SK-N-SH (cell line): ENCODE measurements around the gene GTF2F2. TPM values are rescaled to one million over a fixed set of nuclear protein-coding genes. Genes with fewer than 3 reads are reported as not detected.
"Not testable (repeated sequence)": the region's sequence is repeated elsewhere in the genome, so short reads cannot be mapped to it uniquely, and the experiment has no call there.

ENCODE experiments used
- CTCF ChIA-PET: fragments of 300-600, 350-600 bp; formaldehyde crosslinking; extraction: SDS; loops from one replicate; lab custom pipeline; 2021; lab: Yijun Ruan, JAX
- POLR2A ChIA-PET: fragments of 350-600 bp; sonication (Branson Sonifier 250); formaldehyde crosslinking; extraction: SDS; loops from one replicate; lab custom pipeline; 2020; ENCODE audit warnings: antibody characterized with exemption, inconsistent platforms; lab: Yijun Ruan, JAX
- DNase-seq: peaks from one replicate; pipeline ENCODE4 v3.0.0; 2012
- H2AFZ ChIP-seq: fragments of 200-600 bp; sonication (generic); 2 replicates; pipeline ENCODE4 v1.8.1; 2016; ENCODE audit warnings: antibody characterized with exemption, mild to moderate bottlenecking, low read depth
- H3F3A ChIP-seq: fragments of 200-600 bp; sonication (generic); replicated peaks from 2 replicates; pipeline ENCODE3; 2016; ENCODE audit warnings: antibody characterized with exemption, mild to moderate bottlenecking; ENCODE audit not compliant: insufficient read depth
- H3K27ac ChIP-seq, 2 experiments: fragments of 200-500 bp in 1 of 2; fragments of 200-600 bp in 1 of 2; sonication (Bioruptor generic) in 1 of 2; sonication (generic), shearing (Covaris generic) in 1 of 2; 2 replicates each; pipeline versions ENCODE4 v1.5.1 to v1.6.1; 2014 to 2016; ENCODE audit warnings: low read depth in 2 of 2, inconsistent platforms in 1 of 2, low read length in 1 of 2, mild to moderate bottlenecking in 1 of 2, mixed read lengths in 1 of 2
- H3K27me3 ChIP-seq: fragments of 200-600 bp; sonication (generic), shearing (Covaris generic); 2 replicates; pipeline ENCODE4 v1.6.1; 2016; ENCODE audit warnings: mixed run types; ENCODE audit not compliant: insufficient read depth
- H3K36me3 ChIP-seq, 2 experiments: fragments of 200-500 bp in 1 of 2; fragments of 200-600 bp in 1 of 2; sonication (Bioruptor generic) in 1 of 2; sonication (generic) in 1 of 2; replicated peaks in 1 of 2; 2 replicates each; pipeline versions ENCODE3 to v1.5.1; 2014 to 2016; ENCODE audit warnings: low read length in 1 of 2, mild to moderate bottlenecking in 1 of 2; ENCODE audit not compliant: insufficient read depth in 2 of 2, control insufficient read depth in 1 of 2
- H3K4me1 ChIP-seq, 2 experiments: fragments of 200-500 bp in 1 of 2; fragments of 200-600 bp in 1 of 2; sonication (Bioruptor generic) in 1 of 2; sonication (generic), shearing (Covaris generic) in 1 of 2; 2 replicates each; pipeline versions ENCODE4 v1.5.1 to v1.6.1; 2014 to 2016; ENCODE audit warnings: low read depth in 1 of 2, low read length in 1 of 2, mixed run types in 1 of 2; ENCODE audit not compliant: insufficient read depth in 2 of 2, control insufficient read depth in 1 of 2
- H3K4me2 ChIP-seq: fragments of 200-600 bp; sonication (generic), shearing (Covaris generic); 2 replicates; pipeline ENCODE4 v1.6.1; 2017; ENCODE audit warnings: mixed run types
- H3K4me3 ChIP-seq, 2 experiments: fragments of 200-500 bp in 1 of 2; fragments of 200-600 bp in 1 of 2; sonication (Bioruptor generic) in 1 of 2; sonication (generic), shearing (Covaris generic) in 1 of 2; 2 replicates each; pipeline versions ENCODE4 v1.5.1 to v1.8.1; 2014 to 2016; ENCODE audit warnings: low read depth in 2 of 2, inconsistent platforms in 1 of 2, low read length in 1 of 2, mild to moderate bottlenecking in 1 of 2, mixed read lengths in 1 of 2, moderate library complexity in 1 of 2
- H3K79me2 ChIP-seq: fragments of 200-600 bp; sonication (generic); 2 replicates; pipeline ENCODE4 v1.8.1; 2017; ENCODE audit warnings: mild to moderate bottlenecking; ENCODE audit not compliant: insufficient read depth
- H3K9ac ChIP-seq: fragments of 200-600 bp; sonication (generic); 2 replicates; pipeline ENCODE4 v1.6.1; 2017; ENCODE audit warnings: mixed run types
- H3K9me2 ChIP-seq: fragments of 200-600 bp; sonication (generic); 2 replicates; pipeline ENCODE4 v1.6.1; 2017; ENCODE audit warnings: mixed run types
- H3K9me3 ChIP-seq: fragments of 200-600 bp; sonication (generic); 2 replicates; pipeline ENCODE4 v1.6.1; 2017; ENCODE audit warnings: mixed run types, mild to moderate bottlenecking, moderate library complexity
- H4K20me1 ChIP-seq: fragments of 200-600 bp; sonication (generic); 2 replicates; pipeline ENCODE4 v1.6.1; 2017; ENCODE audit warnings: mild to moderate bottlenecking, mixed run types; ENCODE audit not compliant: insufficient read depth
- ELF1 ChIP-seq: IDR thresholded peaks from 2 replicates; pipeline ENCODE4 v1.4.0; 2012
- EP300 ChIP-seq, 2 experiments: IDR thresholded peaks; 2 replicates each; pipeline versions ENCODE4 v1.4.0 to v1.6.1; 2012; ENCODE audit warnings: borderline replicate concordance in 1 of 2, low read depth in 1 of 2, low read length in 1 of 2
- FOSL2 ChIP-seq: IDR thresholded peaks from 2 replicates; pipeline ENCODE4 v1.4.0; 2012; ENCODE audit warnings: low read depth, mild to moderate bottlenecking, moderate library complexity, borderline replicate concordance
- FOXM1 ChIP-seq: IDR thresholded peaks from 2 replicates; pipeline ENCODE4 v1.4.0; 2012; ENCODE audit warnings: low read depth, mild to moderate bottlenecking
- GABPA ChIP-seq: IDR thresholded peaks from 2 replicates; pipeline ENCODE4 v1.4.0; 2012; ENCODE audit warnings: low read depth, mild to moderate bottlenecking
- NFIC ChIP-seq: IDR thresholded peaks from 2 replicates; pipeline ENCODE4 v1.4.0; 2012; ENCODE audit warnings: borderline replicate concordance
- POLR2AphosphoS5 ChIP-seq: IDR thresholded peaks from 2 replicates; pipeline ENCODE4 v1.6.1; 2012; ENCODE audit warnings: low read depth, low read length
- SMC3 ChIP-seq: IDR thresholded peaks from 2 replicates; pipeline ENCODE4 v1.6.1; 2012; ENCODE audit warnings: low read depth, low read length, improper control_type of control experiment
- TAF1 ChIP-seq: IDR thresholded peaks from 2 replicates; pipeline ENCODE4 v1.6.1; 2012; ENCODE audit warnings: low read depth, mild to moderate bottlenecking, low read length, moderate library complexity, borderline replicate concordance
- TEAD4 ChIP-seq: IDR thresholded peaks from 2 replicates; pipeline ENCODE4 v1.4.0; 2012; ENCODE audit warnings: mild to moderate bottlenecking, borderline replicate concordance; ENCODE audit not compliant: insufficient read depth
- YY1 ChIP-seq: IDR thresholded peaks from 2 replicates; pipeline ENCODE4 v1.4.0; 2012; ENCODE audit warnings: low read depth, mild to moderate bottlenecking
- WGBS: methylation state at CpG from one replicate; pipeline ENCODE4 v1.1.6; 2017; ENCODE audit warnings: low lambda C conversion rate; 5-methylcytosine and 5-hydroxymethylcytosine counted together
- polyA plus RNA-seq, 3 experiments: library from polyadenylated mRNA; depleted of rRNA; stranded (reverse); fragments of >200 nt; gene quantifications; 2 replicates each; pipeline ENCODE4 v1.2.3, GENCODE V29; 2012
- TF ChIP-seq, protein P1 (sequence below): IDR thresholded peaks from 2 replicates; pipeline ENCODE4; 2012
- TF ChIP-seq, protein P2 (sequence below): IDR thresholded peaks from 2 replicates; pipeline ENCODE4 v1.4.0; 2012; ENCODE audit warnings: low read depth, borderline replicate concordance
- TF ChIP-seq, protein P3 (sequence below): fragments of 200-600 bp; sonication (generic); IDR thresholded peaks from 2 replicates; pipeline ENCODE4 v1.6.1; 2017; ENCODE audit warnings: antibody characterized with exemption, mild to moderate bottlenecking, moderate library complexity

GTF2F2 gene
- polyA plus RNA-seq, 1 of the 3 experiments (the other 2 are of a cell fraction), result 24.2 TPM

DNA sequence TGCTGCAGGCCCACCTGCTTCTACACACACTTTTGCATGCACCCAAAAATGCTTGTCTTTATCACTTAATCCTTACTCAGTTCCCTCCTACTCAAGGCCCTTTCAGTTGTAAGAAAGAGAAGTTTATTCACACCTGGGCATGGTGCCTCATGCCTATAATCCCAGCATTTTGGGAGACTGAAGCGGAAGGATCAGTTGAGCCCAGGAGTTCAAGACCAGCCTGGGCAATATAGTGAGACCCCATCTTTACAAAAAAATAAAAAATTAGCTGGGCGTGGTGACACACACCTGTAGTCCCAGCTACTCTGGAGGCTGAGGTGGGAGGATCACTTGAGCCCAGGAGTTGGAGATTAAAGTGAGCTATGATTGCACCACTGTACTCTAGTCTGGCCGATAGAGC is 178.2 kb downstream of the GTF2F2 start:
- H3K27me3 ChIP-seq, H3K9me3 ChIP-seq, POLR2A ChIA-PET, H3K27ac ChIP-seq, H3K79me2 ChIP-seq, H4K20me1 ChIP-seq, H3K4me1 ChIP-seq, H3K9ac ChIP-seq, H2AFZ ChIP-seq, H3K36me3 ChIP-seq, H3F3A ChIP-seq, H3K4me2 ChIP-seq, H3K4me3 ChIP-seq, DNase-seq, H3K9me2 ChIP-seq: not testable (repeated sequence)
- 98% methylated on average over 3 of the region's 3 CpGs for WGBS
- CTCF ChIA-PET, result interaction anchor here (1.0 to 2.4 kb wide), 3 partner anchors 9 to 251 kb away, joined by 4 to 17 read pairs (median 11); no protein-coding TSS in a partner anchor
- TF ChIP-seq POLR2AphosphoS5, result 0 out of 2 replicates have a peak, but pooled peaks have one; percentile 11

DNA sequence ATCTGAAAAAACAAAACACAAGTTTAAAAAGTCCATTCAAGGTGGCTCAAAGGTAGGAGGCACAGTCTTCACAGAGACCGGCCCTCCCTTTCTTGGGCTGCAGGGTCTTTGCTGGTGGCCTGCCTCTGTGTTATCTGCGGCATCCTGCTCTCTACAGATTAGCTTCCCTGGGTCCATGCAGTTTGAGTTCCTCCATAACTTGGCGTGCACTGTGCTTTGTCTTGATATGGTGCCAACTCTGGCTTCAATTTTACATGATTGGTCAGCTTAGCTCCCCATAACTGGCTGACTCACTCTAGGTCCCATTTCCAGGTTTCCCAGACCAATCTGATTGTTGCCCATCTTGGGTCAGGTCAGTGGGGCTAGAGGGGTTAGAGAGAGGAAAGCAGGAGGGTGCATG is 178.9 kb downstream of the GTF2F2 start:
- Histone ChIP-seq H3K9ac (no peak overlapping the region), H3F3A (no peaks in the 10 kb centered on the region)
- TF ChIP-seq, protein P1, sequence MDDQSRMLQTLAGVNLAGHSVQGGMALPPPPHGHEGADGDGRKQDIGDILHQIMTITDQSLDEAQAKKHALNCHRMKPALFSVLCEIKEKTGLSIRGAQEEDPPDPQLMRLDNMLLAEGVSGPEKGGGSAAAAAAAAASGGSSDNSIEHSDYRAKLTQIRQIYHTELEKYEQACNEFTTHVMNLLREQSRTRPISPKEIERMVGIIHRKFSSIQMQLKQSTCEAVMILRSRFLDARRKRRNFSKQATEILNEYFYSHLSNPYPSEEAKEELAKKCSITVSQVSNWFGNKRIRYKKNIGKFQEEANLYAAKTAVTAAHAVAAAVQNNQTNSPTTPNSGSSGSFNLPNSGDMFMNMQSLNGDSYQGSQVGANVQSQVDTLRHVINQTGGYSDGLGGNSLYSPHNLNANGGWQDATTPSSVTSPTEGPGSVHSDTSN, result 0 out of 2 replicates have a peak, but pooled peaks have one; percentile 7
- TF ChIP-seq GABPA, result no peak
- TF ChIP-seq NFIC, result peak; percentile 64; the same call in 1 of the 2 replicates
- TF ChIP-seq, all 33 proteins: peak for 2
- Histone ChIP-seq H3K27me3 (no peaks in the 10 kb centered on the region), H3K79me2 (no peaks in the 10 kb centered on the region), H3K4me1 (no peaks in the 10 kb centered on the region; a peak in 1 of 4 replicates), H3K4me2 (no peak overlapping the region), H3K36me3 (no peaks in the 10 kb centered on the region), H2AFZ (no peak overlapping the region), H3K9me3 (no peaks in the 10 kb centered on the region), H3K4me3 (no peak overlapping the region), H3K27ac (no peak overlapping the region), H3K9me2 (no peaks in the 10 kb centered on the region), H4K20me1 (no peaks in the 10 kb centered on the region)
- WGBS, result 100% methylated on average over 2 of the region's 3 CpGs
- CTCF ChIA-PET, result interaction anchor here (0.7 to 2.4 kb wide), 3 partner anchors 10 to 252 kb away, joined by 3 to 17 read pairs (median 11); no protein-coding TSS in a partner anchor
- no peak for DNase-seq
- POLR2A ChIA-PET, result no interaction called here

DNA sequence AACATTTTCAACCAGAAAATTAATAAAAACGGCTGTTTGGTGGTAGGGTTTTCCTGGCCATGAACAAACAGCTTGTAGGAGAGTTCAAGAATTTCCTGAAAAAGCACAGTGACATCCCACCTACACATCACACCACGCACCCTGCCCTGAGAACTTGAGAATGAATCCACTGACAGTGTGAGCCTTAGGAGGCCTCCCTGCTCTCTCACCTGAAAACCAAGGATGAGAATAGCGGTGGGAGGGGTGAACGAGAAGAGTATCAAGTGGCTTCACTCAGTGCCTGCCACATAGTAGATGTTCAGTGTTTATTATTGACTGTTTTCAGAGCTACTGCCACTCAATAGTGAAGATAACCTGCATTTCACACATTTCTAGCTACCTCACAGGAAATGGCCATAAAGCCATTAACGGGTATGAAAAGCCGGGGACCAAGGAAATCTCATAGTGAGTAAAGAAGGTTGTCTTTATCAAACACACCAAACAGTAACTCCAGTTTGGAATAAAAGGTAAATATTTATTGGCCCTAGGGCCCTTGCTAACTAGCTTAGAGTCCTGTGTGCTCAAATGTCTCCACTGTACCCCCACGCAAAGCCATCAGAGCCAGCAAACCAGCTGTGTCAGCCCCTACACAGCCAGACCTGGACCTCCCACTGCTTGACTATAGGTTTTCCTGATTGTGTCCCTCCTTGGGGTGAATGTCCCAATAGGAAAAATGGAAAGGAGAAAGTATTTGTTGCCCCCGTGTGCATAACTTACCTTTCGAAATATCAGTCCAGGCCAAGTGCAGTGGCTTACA is 180.1 kb downstream of the GTF2F2 start:
- H3K36me3 ChIP-seq, result no peaks in the 10 kb centered on the region
- no peak overlapping the region for H3K4me2 ChIP-seq
- ChIA-PET POLR2A (no interaction called here), CTCF (interaction anchor here (0.8 to 2.3 kb wide), 4 partner anchors 9 to 1396 kb away, joined by 3 to 17 read pairs (median 4); no protein-coding TSS in a partner anchor)
- no peaks in the 10 kb centered on the region; a peak in 1 of 4 replicates for H3K4me1 ChIP-seq
- no peaks in the 10 kb centered on the region for H3K27me3 ChIP-seq
- H2AFZ ChIP-seq, result no peak overlapping the region
- no peak overlapping the region for H3K4me3 ChIP-seq
- H4K20me1 ChIP-seq, result no peaks in the 10 kb centered on the region
- DNase-seq, result no peak
- H3K9me3 ChIP-seq, result no peaks in the 10 kb centered on the region
- 90% methylated on average over 9 of the region's 9 CpGs for WGBS
- no peak overlapping the region for H3K27ac ChIP-seq
- no peaks in the 10 kb centered on the region for H3K79me2 ChIP-seq
- no peak overlapping the region for H3K9ac ChIP-seq
- H3F3A ChIP-seq, result no peaks in the 10 kb centered on the region
- no peaks in the 10 kb centered on the region for H3K9me2 ChIP-seq
- TF ChIP-seq, protein P2, sequence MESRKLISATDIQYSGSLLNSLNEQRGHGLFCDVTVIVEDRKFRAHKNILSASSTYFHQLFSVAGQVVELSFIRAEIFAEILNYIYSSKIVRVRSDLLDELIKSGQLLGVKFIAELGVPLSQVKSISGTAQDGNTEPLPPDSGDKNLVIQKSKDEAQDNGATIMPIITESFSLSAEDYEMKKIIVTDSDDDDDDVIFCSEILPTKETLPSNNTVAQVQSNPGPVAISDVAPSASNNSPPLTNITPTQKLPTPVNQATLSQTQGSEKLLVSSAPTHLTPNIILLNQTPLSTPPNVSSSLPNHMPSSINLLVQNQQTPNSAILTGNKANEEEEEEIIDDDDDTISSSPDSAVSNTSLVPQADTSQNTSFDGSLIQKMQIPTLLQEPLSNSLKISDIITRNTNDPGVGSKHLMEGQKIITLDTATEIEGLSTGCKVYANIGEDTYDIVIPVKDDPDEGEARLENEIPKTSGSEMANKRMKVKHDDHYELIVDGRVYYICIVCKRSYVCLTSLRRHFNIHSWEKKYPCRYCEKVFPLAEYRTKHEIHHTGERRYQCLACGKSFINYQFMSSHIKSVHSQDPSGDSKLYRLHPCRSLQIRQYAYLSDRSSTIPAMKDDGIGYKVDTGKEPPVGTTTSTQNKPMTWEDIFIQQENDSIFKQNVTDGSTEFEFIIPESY, result no peak
- TF ChIP-seq, protein P3, sequence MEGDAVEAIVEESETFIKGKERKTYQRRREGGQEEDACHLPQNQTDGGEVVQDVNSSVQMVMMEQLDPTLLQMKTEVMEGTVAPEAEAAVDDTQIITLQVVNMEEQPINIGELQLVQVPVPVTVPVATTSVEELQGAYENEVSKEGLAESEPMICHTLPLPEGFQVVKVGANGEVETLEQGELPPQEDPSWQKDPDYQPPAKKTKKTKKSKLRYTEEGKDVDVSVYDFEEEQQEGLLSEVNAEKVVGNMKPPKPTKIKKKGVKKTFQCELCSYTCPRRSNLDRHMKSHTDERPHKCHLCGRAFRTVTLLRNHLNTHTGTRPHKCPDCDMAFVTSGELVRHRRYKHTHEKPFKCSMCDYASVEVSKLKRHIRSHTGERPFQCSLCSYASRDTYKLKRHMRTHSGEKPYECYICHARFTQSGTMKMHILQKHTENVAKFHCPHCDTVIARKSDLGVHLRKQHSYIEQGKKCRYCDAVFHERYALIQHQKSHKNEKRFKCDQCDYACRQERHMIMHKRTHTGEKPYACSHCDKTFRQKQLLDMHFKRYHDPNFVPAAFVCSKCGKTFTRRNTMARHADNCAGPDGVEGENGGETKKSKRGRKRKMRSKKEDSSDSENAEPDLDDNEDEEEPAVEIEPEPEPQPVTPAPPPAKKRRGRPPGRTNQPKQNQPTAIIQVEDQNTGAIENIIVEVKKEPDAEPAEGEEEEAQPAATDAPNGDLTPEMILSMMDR, result no peak
- TF ChIP-seq NFIC, result no peak
- TF ChIP-seq TAF1, result no peak
- TF ChIP-seq EP300 (IDR thresholded peaks at IDR 0.05; ENCODE audit: borderline replicate concordance in 1 of 2, low read depth in 1 of 2, low read length in 1 of 2), result no peak
- no peak for TF ChIP-seq FOSL2
- no peak for TF ChIP-seq FOXM1
- no peak for TF ChIP-seq ELF1
- no peak for TF ChIP-seq YY1
- TF ChIP-seq SMC3, result no peak
- TF ChIP-seq TEAD4, result no peak
- TF ChIP-seq, protein P1, result no peak
- TF ChIP-seq GABPA, result no peak
